Measurements from ENCODE around the gene TMEM151B.

- TF ChIP-seq CTCF (conservative IDR thresholded peaks at IDR 0.05; ENCODE audit: low read depth, low read length), result no peak
- no peak for TF ChIP-seq EZH2 (IDR thresholded peaks at IDR 0.05; ENCODE audit: low read length, unreplicated experiment)
- no peak for TF ChIP-seq EZH2phosphoT487 (IDR thresholded peaks at IDR 0.05; ENCODE audit: borderline replicate concordance, low read length)
Measured at GRCh38 chr6:44271406-44271723, 1.1 kb downstream of the TMEM151B start.

Data from PC-3 (cell line).